LHCN-M2 (cell line): Measurements from ENCODE around the gene DNAH3. TPM values are rescaled to one million over a fixed set of nuclear protein-coding genes. Genes with fewer than 3 reads are reported as not detected.
"Not testable (repeated sequence)": the region's sequence is repeated elsewhere in the genome, so short reads cannot be mapped to it uniquely, and the experiment has no call there.

Source experiments
- DNase-seq: peaks from one replicate; pipeline ENCODE4 v3.0.0-alpha.2; 2012; ENCODE audit warnings: low read depth
- total RNA-seq: library from RNA; depleted of rRNA; stranded (reverse); fragments of >200 nt; gene quantifications from 2 replicates; pipeline ENCODE4 v1.2.3, GENCODE V29; 2014

Gene DNAH3
- total RNA-seq, 1 experiment from 2014 or later = under 0.01 TPM

DNA sequence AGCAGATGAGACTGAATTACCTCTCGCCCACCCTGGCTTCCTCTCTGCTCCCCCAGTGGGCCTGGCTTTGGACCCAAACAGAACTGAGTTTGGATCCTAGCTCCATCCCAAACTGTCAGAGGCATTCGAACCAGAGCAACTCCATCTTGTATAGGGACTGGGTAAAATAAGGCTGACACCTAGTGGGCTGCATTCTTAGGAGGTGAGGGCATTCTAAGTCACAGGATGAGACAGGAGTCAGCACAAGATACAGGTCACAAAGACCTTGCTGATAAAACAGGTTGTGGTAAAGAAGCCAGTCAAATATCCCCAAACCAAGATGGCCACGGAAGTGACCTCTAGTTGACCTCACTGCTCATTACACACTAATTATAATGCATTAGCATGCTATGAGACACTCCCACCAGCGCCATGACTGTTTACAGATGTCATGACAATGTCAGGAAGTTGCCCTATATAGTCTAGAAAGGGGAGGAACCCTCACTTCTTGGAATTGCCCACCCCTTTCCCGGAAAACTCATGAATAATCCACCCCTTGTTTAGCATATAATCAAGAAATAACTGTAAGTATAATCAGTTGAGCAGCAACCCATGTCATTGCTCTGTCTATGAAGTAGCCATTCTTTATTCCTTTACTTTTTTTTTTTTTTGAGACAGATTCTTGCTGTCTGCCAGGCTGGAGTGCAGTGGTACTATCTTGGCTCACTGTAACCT, 205.6 kb downstream of the DNAH3 start:
- peak; percentile 32 for DNase-seq

DNA sequence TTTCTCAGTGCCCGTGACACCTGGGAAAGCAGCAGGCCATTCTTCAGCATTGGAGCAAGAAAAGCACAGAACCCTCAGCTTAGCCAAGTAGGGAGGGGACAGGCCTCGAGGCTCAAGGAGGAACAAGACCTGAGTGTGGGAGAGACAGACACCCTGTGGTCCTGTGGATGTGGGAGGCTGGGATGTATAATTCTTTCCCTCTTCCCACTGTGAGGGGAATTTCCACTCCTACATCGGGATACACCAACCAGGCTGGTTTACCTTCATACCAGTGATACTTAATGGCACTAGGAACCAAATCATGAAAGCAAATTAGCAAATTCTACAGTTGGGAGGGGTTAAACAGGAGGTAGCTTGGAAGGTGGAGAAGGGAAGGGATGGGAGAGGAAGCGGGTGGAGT, 208.4 kb downstream of the DNAH3 start:
- DNase-seq = no peak

DNA sequence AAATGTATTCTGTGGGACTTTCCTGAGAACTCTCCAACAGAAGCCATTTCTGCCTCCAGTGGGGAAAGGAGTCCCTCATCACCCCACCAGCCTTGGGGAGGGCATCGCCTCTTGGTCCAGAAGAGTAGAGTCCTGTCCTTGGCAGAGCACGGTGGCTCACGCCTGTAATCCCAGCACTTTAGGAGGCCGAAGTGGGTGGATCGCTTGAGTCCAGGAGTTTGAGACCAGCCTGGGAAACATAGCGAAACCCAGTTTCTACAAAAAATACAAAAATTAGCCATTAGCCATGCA, 209.1 kb downstream of the DNAH3 start:
- no peak for DNase-seq

DNA sequence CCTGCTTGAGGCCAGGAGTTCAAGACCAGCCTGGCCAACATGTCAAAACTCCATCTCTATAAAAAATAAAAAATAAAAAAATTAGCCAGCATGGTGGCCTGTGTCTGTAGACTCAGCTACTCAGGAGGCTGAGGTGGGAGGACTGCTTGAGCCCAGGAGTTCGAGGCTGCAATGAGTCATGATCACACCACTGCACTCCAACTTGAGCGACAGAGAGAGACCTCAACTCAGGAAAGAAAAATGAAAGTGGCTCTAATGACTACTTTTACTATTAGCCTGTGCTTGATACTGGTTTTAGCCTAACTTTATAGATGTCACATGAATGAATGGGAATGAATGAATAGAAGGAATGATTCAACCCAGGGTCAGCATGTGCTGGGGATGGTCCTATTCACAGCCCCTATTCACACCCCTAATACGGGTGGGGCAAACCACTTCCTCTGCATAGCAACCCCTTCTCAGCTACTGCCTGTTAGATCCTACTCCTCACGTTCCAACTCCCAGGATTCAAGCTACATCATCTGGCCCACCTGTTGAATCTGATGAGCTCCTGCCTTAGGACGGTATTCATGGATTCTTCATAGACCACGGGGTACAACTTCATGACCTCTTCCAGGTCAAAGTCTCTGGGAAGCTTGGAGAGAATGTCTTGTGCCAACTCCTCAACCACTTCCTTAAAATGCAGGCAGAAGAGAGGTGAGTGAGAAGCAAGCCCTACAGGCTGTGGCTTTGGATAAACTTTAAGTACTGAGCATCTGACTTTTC, 209.6 kb downstream of the DNAH3 start:
- DNase-seq = peak; percentile 51

DNA sequence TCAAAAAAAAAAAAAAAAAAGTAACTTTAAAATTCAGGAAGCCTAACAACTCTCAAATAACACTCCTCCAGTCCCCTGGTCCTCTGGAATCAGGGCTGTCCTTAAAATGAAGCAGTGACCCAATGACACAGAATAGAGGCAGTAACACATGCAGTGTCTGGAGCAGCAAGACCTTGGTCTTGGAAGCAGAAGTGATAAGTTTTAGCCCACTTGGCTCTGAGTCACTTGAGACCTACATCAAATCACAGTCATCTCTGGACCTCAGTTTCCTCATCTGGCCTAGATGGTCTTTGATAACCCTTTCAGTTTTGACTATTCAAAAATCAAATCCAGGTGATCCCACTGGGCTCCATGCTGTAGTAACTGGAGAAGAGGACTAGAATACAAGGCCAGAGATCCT, 211.0 kb downstream of the DNAH3 start:
- no peak for DNase-seq

DNA sequence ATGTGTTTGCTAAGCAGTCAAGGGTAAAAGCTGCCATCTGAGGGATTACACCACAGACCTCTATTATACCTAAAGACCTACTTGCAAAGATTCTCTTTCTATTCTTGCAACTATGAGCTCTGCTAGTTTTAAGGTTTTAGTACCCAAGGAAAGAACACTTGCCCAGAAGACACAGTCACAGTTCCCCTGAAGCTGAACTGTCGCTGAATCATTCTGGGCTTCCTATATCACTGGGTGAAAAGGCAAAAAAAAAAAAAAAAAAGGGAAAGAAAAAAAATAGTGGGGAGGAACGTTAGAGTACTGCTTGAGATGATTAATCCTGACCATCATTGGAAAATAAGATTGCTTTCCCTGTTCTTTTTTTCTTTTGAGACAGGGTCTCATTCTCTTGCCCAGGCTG, 212.2 kb downstream of the DNAH3 start:
- peak; percentile 54 for DNase-seq

DNA sequence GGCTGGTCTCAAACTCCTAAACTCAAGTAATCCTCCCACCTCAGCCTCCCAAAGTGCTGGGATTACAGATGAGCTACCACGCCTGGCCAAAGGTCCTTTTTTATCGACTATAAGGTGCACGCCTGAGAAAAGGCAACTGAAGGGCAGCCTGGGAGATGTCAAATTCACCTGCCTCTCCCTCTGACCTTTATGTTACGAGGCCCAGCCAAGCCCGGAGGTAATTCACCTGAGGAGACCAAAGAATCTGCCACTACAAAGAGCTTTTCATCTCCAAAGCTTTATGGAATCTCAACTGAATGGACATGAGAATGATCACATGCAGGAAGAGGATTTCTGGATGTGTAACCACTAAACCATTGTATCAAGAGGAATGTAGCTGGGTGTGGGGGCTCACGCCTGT, 212.9 kb downstream of the DNAH3 start:
- DNase-seq = no peak

DNA sequence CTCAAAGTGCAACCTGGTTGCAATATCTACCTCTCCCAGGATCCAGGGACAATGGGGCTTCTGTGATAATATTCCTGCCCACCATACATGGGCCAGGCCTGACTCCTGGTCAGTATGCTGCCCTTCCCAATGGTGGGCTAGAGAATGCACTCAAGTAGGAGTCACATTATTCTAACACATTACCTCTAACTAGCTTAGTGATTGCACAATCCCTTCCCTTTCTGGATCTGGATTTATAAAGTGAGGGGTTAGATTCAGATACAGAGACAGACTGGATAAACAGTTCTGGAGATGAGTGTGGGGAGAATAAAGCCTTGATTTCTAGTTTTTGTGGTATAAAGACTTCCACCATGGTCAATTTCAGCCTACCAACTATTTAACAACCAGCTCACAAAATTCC, 217.1 kb downstream of the DNAH3 start:
- DNase-seq = no peak

DNA sequence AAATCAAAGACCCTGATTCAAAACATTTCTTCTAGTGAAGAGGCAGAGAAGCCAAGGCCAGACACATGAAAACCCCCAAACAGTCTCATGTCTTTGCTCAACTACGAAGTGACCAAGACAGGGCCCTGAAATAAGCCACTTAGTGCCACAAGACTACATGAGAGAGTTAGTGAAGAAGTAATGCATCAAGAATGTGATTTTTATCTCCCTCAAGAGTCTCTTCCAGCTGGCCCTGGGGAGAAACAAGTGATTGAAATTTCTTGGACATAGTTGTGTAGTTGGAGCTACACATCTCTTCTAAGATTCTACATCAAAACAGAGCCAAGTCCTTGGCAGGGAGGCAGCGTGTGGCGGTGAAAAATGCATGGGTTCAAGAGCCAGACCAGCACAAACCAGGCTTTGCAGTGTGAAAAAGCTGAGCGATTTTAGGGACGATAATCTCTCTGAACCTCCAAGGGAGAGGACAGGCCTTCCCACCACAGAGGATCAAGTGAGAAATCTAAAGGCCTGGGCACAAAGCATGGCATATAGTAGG, 219.5 kb downstream of the DNAH3 start:
- DNase-seq = no peak

DNA sequence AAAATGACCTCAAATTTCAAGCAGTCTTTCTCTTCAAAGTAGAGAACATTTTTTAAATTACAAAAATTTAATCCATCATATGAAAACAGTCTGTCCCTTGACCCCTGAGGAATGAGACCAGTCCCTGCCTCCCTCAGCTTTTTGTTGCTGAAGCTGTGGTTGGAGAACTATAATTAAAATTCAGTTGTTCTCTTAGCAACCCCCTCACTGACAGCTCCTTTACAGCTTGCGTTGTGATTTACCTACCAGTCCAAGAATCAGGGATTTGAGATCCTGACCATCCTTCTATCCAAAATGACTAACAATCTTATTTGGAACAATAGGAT, 220.3 kb downstream of the DNAH3 start:
- no peak for DNase-seq

DNA sequence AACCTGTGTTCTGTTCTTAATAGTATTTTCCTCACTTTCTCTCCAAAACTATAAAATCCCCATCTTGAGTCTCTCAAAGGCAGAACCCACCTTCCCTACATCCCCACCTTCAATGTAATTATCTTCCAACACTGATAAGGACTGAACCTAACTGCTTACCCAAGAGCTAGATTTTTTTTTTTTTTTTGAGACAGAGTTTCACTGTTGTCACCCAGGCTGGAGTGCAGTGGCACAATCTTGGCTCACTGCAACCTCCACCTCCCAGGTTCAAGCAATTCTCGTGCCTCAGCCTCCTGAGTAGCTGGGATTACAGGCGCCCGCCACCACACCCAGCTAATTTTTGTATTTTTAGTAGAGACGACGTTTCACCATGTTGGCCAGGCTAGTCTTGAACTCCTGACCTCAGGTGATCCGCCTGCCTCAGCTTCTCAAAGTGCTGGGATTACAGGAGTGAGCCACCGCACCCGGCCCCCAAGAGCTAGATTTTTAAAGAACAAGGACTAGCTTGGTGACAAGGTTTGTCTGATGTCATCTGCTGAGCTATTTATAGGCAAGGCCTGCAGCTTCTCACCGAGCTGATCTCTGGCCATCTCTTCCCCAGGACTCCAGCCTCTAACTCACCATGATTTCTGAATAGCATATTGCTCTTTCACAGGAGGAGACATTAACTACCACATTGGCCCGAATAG, 220.8 kb downstream of the DNAH3 start:
- not testable (repeated sequence) for DNase-seq

DNA sequence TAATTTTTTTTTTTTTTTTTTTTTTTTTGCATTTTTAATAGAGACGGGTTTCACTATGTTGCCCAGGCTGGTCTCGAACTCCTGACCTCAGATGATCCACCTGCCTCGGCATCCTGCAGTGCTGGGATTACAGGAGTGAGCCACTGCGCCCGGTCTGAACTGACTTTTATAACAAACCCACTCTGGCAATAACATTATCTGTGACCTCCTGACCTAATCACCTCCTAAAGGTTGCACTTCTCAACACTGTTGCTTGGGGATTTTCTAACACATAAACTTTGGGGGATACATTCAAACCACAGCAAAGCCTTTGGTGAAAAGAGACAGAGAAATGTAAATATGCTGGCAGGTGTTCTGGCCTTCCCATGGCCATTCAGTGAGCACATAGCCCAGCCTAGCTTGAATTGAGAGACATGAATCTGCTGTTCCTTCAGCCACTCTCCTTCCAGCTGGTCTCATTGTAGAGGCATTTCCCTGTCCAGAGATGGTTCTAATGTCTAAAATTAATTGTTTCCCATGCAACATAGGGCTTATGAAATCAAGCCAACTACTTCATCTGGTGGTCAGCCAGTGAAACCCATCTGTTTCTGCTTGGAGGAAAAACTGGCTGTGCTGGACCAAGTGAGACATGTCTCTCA, 221.8 kb downstream of the DNAH3 start:
- peak; percentile 9 for DNase-seq

DNA sequence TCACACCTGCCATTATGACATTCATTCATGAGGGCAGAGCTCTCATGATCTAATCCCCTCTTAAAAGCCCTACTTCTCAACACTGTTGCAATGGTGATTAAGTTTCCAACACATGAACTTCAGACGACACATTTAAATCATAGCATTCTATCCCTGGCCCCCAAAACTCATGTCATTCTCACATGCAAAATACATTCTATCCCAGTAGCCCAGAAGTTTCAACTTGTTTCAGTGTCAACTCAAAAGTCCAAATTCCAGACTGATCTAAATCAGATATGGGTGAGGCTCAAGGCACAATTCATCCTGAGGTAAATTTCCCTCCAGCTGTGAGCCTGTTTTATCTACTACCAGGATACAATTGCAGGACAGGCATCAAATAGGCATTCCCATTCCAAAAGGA, 224.9 kb downstream of the DNAH3 start:
- no peak for DNase-seq

DNA sequence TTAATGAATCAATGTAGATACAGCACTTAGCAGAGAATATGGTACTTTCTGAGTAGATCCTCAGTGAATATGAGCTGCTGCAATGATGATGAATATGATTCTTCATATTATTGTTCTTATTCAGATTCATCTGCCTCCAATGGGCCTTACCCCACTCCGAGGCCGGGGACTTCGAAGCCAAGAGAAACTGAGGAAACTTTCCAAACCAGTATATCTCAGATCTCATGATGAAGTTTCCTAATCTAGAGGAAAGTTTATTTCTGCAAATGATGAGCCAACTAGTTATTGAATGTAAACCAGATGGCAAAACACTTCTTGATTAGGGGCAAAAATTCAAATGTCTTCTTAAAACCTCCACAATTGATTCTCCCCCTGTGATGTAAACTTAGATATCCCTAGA, 226.8 kb downstream of the DNAH3 start:
- no peak for DNase-seq

DNA sequence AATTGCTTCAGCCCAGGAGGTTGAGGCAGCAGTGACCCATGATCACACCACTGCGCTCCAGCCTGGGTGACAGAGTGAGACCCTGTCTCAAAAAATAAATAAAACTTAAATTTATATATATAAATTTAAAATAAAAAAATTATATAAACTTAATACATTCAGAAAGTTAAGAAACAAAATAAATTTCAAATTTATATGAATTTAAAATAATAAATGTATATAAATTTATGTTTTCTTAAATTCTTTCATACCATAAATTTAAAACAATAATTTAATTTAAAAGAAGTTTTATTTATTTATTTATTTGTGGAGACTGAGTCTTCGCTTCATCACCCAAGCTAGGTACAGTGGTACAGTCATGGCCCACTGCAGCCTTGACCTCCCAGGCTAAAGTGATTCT, 229.8 kb downstream of the DNAH3 start:
- DNase-seq = no peak

DNA sequence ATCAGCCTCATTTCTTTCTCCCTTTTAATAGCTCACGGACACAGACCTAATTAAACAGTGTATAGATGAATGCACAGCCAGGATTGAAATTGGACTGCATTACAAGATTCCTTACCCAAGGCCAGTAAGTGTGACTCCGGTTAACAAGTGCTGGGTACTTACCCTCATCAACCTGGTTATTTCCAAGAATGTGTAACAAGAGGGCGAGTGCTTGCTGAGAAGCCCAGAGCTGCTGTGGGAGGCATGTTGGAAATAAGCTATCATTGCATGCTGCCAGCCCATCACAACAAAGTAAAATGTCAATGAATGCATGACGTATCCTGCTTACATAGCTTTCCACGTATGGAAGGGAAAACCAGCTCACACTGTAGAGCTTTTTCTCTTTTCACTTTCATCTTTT, 230.6 kb downstream of the DNAH3 start:
- DNase-seq = no peak

DNA sequence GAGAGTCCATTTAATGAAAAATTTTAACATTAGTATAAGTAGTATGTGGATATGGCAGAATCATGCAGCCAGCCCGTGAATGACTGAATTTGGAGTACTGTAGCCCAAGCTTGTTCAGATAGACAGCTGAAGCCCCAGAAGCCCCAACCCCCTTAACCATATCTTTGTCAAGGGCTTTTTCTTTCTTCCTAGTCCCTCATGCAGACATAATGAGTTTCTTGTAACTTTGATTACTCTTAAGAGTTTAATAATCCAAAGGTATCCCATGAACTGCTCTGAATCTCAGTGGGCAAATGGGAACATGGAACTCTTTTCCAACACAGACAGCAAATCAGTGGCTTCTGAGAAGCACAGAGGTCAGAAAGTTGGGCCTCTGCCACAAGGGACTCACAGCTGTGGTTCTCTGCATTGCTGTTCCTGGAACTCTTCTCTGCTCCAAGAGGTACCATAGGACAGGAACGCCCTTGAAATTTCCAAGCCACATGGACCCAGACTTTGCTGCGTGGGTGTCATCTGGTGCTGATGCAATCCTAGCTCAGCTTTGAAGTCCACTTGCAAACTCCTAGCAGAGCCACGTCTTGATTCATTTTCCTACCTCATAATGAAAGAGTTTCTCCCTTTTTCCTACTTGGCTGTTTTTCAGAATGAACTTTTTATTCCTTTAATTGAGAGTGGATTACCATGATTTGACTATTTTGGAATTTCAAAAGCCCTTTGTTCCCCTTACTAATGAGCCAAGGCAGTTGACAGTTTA, 232.0 kb downstream of the DNAH3 start:
- peak; percentile 66 for DNase-seq

DNA sequence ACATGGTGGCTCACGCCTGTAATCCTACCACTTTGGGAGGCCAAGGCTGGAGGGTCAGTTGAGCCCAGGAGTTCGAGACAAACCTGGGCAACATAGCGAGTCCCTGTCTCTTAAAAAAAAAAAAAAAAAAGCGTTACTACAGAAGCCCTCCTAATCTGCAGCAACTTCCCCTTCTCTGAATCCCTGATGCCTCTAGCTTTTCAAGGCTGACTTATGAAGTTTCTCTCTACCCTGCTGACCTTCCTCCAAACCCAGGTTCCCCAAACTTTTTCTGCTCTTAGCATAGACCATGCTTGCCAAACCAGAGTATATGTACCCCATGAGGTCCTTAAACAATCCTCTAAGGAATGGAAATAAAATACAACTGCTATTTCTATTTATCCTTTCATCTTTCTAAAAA, 233.7 kb downstream of the DNAH3 start:
- DNase-seq = no peak

DNA sequence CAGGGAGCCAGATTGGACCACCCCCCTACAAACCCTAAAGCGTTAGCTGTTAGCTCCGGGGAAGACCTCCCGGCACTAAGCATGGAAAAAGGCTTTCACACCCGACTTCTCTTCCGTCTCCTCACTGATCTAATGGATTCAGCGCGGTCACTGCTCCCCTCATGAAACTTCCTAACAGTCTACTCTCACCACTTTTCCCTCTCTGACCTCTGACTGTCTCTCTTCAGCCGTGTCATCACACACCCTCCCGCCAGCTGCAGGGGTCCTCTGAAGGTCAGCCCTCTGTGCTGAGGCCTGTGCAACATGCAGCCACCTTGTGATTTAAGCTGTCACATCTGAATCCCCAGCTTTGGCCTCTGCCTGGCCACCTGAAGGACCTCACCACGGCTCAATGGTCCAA, 234.4 kb downstream of the DNAH3 start:
- no peak for DNase-seq

DNA sequence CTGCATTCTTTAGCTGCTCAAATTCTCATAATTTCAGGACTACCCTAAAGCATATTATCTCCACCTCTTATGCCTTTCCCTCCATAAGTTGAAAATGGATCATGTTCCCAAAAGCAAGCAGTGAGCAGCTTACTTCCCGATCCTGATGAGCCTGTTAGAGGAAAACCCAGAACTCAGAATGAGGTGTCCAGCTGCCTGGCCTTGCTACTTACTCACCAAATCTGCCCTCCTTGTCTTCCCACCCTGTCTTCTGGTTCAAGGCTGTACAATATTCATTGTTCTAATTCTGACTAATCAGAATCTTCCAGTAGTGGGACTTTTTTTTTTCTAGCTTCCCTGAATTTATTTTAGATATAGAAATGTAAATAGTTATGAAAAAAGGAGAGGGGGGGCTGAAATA, 239.3 kb downstream of the DNAH3 start:
- DNase-seq = peak; percentile 83

DNA sequence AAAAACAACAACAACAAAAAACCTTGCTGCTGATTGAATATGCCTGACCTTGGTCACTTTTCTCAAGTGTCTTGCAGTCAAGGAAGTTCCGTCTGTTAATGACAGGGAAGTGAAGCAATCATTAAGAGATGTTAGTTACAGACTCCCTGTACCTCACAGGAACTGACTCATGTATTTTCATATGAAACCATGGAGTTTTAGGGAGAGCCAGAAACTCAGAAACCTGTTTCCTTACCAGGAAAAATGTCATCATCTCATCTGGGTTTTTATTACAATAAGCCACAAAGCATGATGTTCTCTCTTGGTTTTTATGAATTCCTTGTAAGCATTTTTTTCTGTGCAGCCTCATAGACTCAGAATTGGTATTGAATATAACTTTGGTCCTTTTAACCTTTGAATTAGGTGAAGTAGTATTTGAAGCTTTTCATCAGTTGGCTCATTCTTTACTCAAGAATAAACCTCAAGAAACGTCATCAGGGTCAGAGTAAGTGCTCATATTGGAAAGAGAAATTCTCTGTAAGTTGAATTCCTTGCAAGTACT, 239.8 kb downstream of the DNAH3 start:
- peak; percentile 93 for DNase-seq
